ENCODE measurements around the gene PUS3. TPM values are rescaled to one million over a fixed set of nuclear protein-coding genes. Genes with fewer than 3 reads are reported as not detected.

PUS3 gene
- polyA plus RNA-seq, 3 donors = 2.0 to 5.3 (median 3.1) TPM

DNA sequence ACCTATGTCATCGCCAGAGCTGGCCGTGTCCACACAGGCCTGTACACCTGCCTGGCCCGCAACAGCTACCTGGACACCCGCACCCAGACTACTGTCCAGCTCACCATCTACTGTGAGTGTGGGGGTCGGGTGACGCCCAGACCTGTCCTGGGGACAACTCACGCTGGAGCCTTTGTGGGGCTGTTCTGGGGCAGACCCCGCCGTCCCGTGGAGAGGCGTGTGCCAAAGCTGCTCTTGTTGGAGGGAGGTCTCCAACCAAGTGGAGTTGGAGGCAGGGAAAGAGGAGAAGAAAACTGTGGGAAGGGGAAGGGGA, 47.1 kb upstream of the PUS3 start:
- H2AFZ ChIP-seq (ENCODE audit: insufficient read depth, low read depth, low read length, poor library complexity, severe bottlenecking) = no peak overlapping the region
- TF ChIP-seq, protein P1, sequence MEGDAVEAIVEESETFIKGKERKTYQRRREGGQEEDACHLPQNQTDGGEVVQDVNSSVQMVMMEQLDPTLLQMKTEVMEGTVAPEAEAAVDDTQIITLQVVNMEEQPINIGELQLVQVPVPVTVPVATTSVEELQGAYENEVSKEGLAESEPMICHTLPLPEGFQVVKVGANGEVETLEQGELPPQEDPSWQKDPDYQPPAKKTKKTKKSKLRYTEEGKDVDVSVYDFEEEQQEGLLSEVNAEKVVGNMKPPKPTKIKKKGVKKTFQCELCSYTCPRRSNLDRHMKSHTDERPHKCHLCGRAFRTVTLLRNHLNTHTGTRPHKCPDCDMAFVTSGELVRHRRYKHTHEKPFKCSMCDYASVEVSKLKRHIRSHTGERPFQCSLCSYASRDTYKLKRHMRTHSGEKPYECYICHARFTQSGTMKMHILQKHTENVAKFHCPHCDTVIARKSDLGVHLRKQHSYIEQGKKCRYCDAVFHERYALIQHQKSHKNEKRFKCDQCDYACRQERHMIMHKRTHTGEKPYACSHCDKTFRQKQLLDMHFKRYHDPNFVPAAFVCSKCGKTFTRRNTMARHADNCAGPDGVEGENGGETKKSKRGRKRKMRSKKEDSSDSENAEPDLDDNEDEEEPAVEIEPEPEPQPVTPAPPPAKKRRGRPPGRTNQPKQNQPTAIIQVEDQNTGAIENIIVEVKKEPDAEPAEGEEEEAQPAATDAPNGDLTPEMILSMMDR (IDR thresholded peaks at IDR 0.05) = no peak
- H3K4me2 ChIP-seq (replicated peaks; ENCODE audit: extremely low read depth, low read length, poor library complexity, severe bottlenecking) = no peak overlapping the region
- no peaks in the 10 kb centered on the region for H3K36me3 ChIP-seq (replicated peaks in 1 of 2; ENCODE audit: control insufficient read depth in 1 of 2, insufficient read depth in 2 of 2, low read length in 2 of 2)
- Mint-ChIP-seq H3K4me1 (no peaks in the 10 kb centered on the region), H3K9me3 (no peaks in the 10 kb centered on the region), H3K4me3 (no peak overlapping the region), H3K36me3 (no peaks in the 10 kb centered on the region), H3K27ac (peak overlapping the region in 1 of 7 donors; percentile 58), H3K27me3 (ENCODE audit: low read depth in 3 of 3) (peaks cover 2 to 5% (median 2%) of the 10 kb centered on the region in 3 donors)
- H3K27me3 ChIP-seq (ENCODE audit: control insufficient read depth in 2 of 2, insufficient read depth in 2 of 2, low read length in 2 of 2) = no peaks in the 10 kb centered on the region
- no peaks in the 10 kb centered on the region for H3K9me3 ChIP-seq (replicated peaks in 1 of 2; ENCODE audit: control insufficient read depth in 1 of 2, insufficient read depth in 1 of 2, low read length in 2 of 2)
- H3K79me2 ChIP-seq (ENCODE audit: insufficient read depth, low read length) = no peaks in the 10 kb centered on the region
- H3K9ac ChIP-seq (ENCODE audit: insufficient read depth, low read length, poor library complexity, severe bottlenecking) = no peak overlapping the region
- 94% methylated on average over 7 of the region's 11 CpGs for WGBS (ENCODE audit: insufficient coverage)
- H3K4me1 ChIP-seq (ENCODE audit: control insufficient read depth in 1 of 2, insufficient read depth in 2 of 2, low read length in 2 of 2) = no peaks in the 10 kb centered on the region
- no peak overlapping the region for H3K27ac ChIP-seq (ENCODE audit: low read depth in 1 of 2, low read length in 2 of 2)
- DNase-seq = no peak
- H4K20me1 ChIP-seq (ENCODE audit: insufficient read depth, low read length) = no peaks in the 10 kb centered on the region
- no peak overlapping the region for H3K4me3 ChIP-seq (replicated peaks in 1 of 3; ENCODE audit: low read depth in 2 of 3, low read length in 3 of 3)
- intact Hi-C loops (cut with micrococcal nuclease) = no loop called here

DNA sequence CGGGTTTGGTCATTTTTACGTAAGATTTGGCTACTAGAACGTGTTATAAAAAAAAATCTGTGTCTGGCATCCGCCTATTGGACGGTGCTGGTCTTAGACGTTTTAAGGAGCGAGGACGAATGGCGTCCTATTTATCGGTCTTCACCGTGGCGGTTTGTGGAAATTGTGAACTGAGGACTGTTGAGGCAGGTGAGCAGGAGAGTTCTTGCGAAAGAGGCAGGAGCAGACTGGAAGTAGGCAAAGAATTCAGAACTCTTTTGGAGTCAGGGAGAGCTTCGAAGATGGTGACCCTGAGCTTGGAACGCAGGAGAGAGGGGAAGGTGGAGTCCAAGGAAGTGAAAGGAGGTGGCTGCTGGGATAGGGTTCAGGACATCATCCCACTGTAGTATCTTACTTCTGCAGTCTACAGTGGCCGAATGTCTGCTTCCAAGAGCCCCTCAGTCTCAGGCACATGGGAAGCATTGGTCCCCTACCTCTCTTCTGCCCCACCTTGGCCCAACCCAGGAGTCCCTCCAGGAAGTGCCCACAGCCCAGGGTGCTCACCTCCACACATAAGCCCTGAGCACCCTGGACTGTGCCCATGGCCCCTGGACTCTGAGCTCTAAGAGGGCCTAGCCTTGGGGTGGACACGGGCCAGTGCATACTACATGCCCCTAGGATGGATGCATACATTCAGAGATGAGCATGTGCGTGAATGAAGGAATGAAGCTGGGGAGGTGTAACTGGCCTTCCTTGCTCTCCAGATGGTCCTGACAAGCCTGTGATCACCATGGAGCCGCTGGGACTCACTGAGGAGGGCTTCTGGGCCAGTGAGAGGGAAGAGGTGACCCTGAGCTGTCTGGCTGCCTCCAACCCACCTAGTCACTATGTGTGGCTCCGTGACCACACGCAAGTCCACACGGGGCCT, 46.5 kb upstream of the PUS3 start:
- no peak overlapping the region for H2AFZ ChIP-seq (ENCODE audit: insufficient read depth, low read depth, low read length, poor library complexity, severe bottlenecking)
- 96% methylated on average over 18 of the region's 22 CpGs for WGBS (ENCODE audit: insufficient coverage)
- H3K36me3 ChIP-seq (replicated peaks in 1 of 2; ENCODE audit: control insufficient read depth in 1 of 2, insufficient read depth in 2 of 2, low read length in 2 of 2) = no peaks in the 10 kb centered on the region
- TF ChIP-seq, protein P1 (IDR thresholded peaks at IDR 0.05) = no peak
- no peak for DNase-seq
- H3K27me3 Mint-ChIP-seq (ENCODE audit: low read depth in 3 of 3) = peaks cover 2 to 5% (median 2%) of the 10 kb centered on the region in 3 donors
- no peak overlapping the region for H3K4me2 ChIP-seq (replicated peaks; ENCODE audit: extremely low read depth, low read length, poor library complexity, severe bottlenecking)
- H3K27me3 ChIP-seq (ENCODE audit: control insufficient read depth in 2 of 2, insufficient read depth in 2 of 2, low read length in 2 of 2) = no peaks in the 10 kb centered on the region
- H3K9me3 ChIP-seq (replicated peaks in 1 of 2; ENCODE audit: control insufficient read depth in 1 of 2, insufficient read depth in 1 of 2, low read length in 2 of 2) = no peaks in the 10 kb centered on the region
- no peak overlapping the region for H3K9ac ChIP-seq (ENCODE audit: insufficient read depth, low read length, poor library complexity, severe bottlenecking)
- no peak overlapping the region for H3K27ac Mint-ChIP-seq
- H3K79me2 ChIP-seq (ENCODE audit: insufficient read depth, low read length) = no peaks in the 10 kb centered on the region
- no peak overlapping the region for H3K4me3 ChIP-seq (replicated peaks in 1 of 3; ENCODE audit: low read depth in 2 of 3, low read length in 3 of 3)
- H3K4me3 Mint-ChIP-seq = no peak overlapping the region
- no peaks in the 10 kb centered on the region for H3K36me3 Mint-ChIP-seq
- no peaks in the 10 kb centered on the region for H3K4me1 ChIP-seq (ENCODE audit: control insufficient read depth in 1 of 2, insufficient read depth in 2 of 2, low read length in 2 of 2)
- no peaks in the 10 kb centered on the region for H3K9me3 Mint-ChIP-seq
- H4K20me1 ChIP-seq (ENCODE audit: insufficient read depth, low read length) = no peaks in the 10 kb centered on the region
- H3K4me1 Mint-ChIP-seq = no peaks in the 10 kb centered on the region
- intact Hi-C loops (cut with micrococcal nuclease) = no loop called here
- no peak overlapping the region for H3K27ac ChIP-seq (ENCODE audit: low read depth in 1 of 2, low read length in 2 of 2)

Data from CD14-positive monocyte (primary cell).